Fibroblast of lung (primary cell): ENCODE results near the gene AQP11.

Experiments
- EZH2 ChIP-seq: IDR thresholded peaks from 2 replicates; pipeline ENCODE4 v1.5.1; 2012; ENCODE audit warnings: low read length, control low read depth, mild to moderate bottlenecking; ENCODE audit errors: missing control alignments
- TF ChIP-seq, protein P1 (sequence below), 2 donors: IDR thresholded peaks in 1 of 2; conservative IDR thresholded peaks in 1 of 2; 1 replicate in 1 of 2; 2 replicates in 1 of 2; pipeline ENCODE4 v1.5.1; 2011 to 2012; ENCODE audit warnings: low read length in 2 of 2, control low read depth in 1 of 2, inconsistent platforms in 1 of 2, low read depth in 1 of 2, mild to moderate bottlenecking in 1 of 2

- TF ChIP-seq, protein P1, sequence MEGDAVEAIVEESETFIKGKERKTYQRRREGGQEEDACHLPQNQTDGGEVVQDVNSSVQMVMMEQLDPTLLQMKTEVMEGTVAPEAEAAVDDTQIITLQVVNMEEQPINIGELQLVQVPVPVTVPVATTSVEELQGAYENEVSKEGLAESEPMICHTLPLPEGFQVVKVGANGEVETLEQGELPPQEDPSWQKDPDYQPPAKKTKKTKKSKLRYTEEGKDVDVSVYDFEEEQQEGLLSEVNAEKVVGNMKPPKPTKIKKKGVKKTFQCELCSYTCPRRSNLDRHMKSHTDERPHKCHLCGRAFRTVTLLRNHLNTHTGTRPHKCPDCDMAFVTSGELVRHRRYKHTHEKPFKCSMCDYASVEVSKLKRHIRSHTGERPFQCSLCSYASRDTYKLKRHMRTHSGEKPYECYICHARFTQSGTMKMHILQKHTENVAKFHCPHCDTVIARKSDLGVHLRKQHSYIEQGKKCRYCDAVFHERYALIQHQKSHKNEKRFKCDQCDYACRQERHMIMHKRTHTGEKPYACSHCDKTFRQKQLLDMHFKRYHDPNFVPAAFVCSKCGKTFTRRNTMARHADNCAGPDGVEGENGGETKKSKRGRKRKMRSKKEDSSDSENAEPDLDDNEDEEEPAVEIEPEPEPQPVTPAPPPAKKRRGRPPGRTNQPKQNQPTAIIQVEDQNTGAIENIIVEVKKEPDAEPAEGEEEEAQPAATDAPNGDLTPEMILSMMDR (conservative IDR thresholded peaks at IDR 0.05 in 1 of 2, IDR thresholded peaks at IDR 0.05 in 1 of 2; ENCODE audit: low read depth in 1 of 2, low read length in 2 of 2) = no peak
- no peak for TF ChIP-seq EZH2
These were observed 66.6 kb downstream of the AQP11 start for GRCh38 chr11:77656362-77656761.
